KOPT-K1 (cell line): Measurements from ENCODE around the gene GTF2F1.
"Not testable (repeated sequence)": the region's sequence is repeated elsewhere in the genome, so short reads cannot be mapped to it uniquely, and the experiment has no call there.

Experiments
- H3K27ac ChIP-seq: fragments of 200-600 bp; sonication (generic); 2 replicates; pipeline ENCODE4 v1.5.1; 2016; ENCODE audit warnings: antibody characterized with exemption, mild to moderate bottlenecking, low read depth, low read length; ENCODE audit not compliant: poor library complexity, severe bottlenecking
- H3K36me3 ChIP-seq: fragments of 200-600 bp; sonication (generic); 2 replicates; pipeline ENCODE4 v1.5.1; 2017; ENCODE audit warnings: antibody characterized with exemption, mild to moderate bottlenecking, low read length, moderate library complexity; ENCODE audit not compliant: insufficient read depth
- H3K9me3 ChIP-seq: fragments of 200-600 bp; sonication (generic); 2 replicates; pipeline ENCODE4 v1.5.1; 2017; ENCODE audit warnings: antibody characterized with exemption, low read length, mild to moderate bottlenecking; ENCODE audit not compliant: insufficient read depth, poor library complexity, severe bottlenecking

Gene GTF2F1

GRCh38 chr19:6409346-6409745 lies 16.4 kb upstream of the GTF2F1 start:
- H3K27ac ChIP-seq, result no peak overlapping the region
- no peaks in the 10 kb centered on the region for H3K9me3 ChIP-seq
- peaks cover 23% of the 10 kb centered on the region for H3K36me3 ChIP-seq

DNA sequence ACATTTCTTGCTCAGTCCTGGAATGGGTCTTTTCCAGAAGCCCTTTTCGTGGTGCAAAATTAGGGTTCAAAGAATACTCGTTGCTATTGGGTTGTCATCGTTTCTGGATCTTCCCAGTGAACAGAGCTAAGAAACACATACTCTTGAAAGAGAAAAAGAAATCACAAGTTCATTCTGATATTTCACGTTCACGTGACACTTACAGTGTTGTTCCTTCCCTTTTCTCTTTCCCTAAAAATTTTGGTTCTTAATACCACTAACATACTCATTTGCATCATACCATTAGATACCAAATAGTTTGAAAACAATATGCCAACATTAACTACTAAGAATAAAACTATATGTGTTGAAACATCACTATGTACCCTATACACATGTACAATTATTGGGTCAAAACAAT lies 13.4 kb upstream of the GTF2F1 start:
- Histone ChIP-seq H3K36me3 (no peaks in the 10 kb centered on the region), H3K9me3 (no peaks in the 10 kb centered on the region), H3K27ac (no peak overlapping the region)

DNA sequence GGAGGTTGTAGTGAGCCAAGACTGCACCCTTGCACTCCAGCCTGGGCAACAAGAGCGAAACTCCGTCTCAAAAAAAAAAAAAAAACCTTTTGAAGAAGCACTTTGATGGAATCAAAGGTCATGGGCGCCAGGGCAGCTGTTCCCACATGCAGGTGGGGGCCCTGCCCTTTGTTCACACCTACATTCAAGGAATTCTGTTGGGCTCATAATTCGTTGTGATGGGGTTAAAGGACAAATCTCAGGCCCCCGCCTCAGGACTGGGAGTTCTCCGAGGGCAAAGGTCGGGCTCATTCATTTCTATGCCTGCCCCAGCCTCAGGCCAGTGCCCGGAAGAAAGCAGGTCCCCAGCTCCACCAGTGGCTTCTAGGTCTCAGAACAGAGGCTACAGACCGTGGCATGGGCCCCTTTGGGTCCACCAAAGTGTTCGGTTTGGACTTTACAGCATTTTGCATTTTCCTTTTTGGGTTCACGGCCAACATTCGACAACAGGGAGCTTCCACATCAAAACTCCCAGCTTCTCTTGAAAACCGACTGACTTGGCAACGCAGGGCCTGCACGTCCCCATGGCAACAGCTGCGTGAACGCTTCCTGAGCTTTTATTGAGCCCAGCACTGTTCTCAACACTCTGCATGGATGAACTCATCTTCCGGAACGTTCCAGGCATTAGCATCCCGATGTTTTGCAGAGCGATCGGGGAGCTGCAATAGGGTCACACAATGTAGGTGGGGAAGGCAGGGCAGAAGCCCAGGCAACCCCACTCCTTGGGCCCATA lies 10.1 kb upstream of the GTF2F1 start:
- no peak overlapping the region for H3K27ac ChIP-seq
- no peaks in the 10 kb centered on the region for H3K9me3 ChIP-seq
- no peaks in the 10 kb centered on the region for H3K36me3 ChIP-seq

DNA sequence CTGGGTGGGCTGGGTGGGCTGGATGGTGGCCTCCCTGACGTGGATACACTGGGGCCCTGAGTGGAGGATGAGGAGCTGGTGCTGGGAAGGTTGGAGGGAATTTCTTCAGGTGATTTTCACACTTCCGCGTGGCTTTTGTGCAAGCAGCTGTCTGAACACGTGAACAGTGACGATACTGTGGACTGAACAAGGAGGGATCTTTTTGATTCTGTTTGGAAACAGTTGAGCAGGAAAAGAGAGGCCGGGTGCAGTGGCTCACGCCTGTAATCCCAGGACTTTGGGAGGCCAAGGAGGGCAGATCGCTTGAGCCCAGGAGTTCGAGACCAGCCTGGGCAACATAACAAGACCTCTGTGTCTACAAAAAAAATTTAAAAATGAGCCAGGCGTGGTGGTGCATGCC lies 9.1 kb upstream of the GTF2F1 start:
- no peak overlapping the region for H3K27ac ChIP-seq
- H3K9me3 ChIP-seq, result no peaks in the 10 kb centered on the region
- H3K36me3 ChIP-seq, result no peaks in the 10 kb centered on the region

GRCh38 chr19:6400062-6400944 lies 7.3 kb upstream of the GTF2F1 start:
- H3K27ac ChIP-seq, H3K36me3 ChIP-seq, H3K9me3 ChIP-seq: not testable (repeated sequence)

GRCh38 chr19:6396305-6396704 lies 3.3 kb upstream of the GTF2F1 start:
- Histone ChIP-seq H3K27ac (no peak overlapping the region), H3K36me3 (peaks cover 6% of the 10 kb centered on the region), H3K9me3 (no peaks in the 10 kb centered on the region)

- H3K36me3 ChIP-seq, result peaks cover 16% of the 10 kb centered on the region
- H3K9me3 ChIP-seq, result no peaks in the 10 kb centered on the region
- H3K27ac ChIP-seq, result no peak overlapping the region
Measured at GRCh38 chr19:6394831-6395230, 1.9 kb upstream of the GTF2F1 start.

- H3K27ac ChIP-seq, result peak overlapping the region; percentile 81
- peaks cover 23% of the 10 kb centered on the region for H3K36me3 ChIP-seq
- no peaks in the 10 kb centered on the region for H3K9me3 ChIP-seq
Measured at GRCh38 chr19:6393983-6394412, 1.0 kb upstream of the GTF2F1 start.

DNA sequence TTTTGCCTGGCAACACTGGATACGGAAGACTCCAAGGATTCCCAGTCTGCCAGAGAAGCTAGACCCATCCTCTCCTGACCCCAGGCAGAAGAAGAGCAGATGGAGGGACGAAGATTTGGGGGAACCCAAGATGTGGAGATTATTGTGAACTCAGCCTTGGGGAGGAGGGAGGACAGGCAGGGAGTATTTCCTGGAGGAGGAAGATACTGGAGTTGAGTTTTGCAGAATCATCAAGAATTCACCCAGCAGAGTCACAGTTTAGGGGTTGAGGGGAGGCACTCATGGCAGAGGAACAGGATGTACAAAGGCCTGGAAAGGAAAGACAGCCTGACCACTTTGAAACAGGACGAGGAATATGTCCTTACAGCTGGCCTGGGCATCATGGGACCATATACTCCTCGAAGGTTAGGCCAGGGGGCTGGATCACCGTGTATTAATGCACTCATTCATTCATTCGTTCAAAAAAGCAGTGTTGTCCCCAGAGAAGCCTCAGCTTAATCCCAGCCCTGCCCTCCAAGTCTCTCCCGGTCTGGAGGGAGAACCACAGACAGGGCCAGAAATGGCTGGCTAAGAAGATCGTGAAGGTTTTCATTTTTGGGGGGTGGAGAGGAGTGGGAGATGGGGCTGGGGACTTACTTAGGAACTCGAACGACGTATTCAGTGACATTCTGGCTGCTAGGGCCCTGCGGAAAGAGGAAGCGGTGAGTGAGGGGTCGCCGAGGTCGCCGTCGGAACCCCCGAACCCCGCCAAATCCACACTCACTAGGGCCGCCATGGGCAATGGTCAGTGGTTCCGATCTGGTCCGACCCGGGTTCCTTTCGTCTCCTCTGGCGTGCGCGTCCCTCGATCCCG lies 517 bp downstream of the GTF2F1 start:
- Histone ChIP-seq H3K27ac (peak overlapping the region; percentile 81), H3K36me3 (peaks cover 39% of the 10 kb centered on the region), H3K9me3 (no peaks in the 10 kb centered on the region)

GRCh38 chr19:6387372-6387771 lies 5.6 kb downstream of the GTF2F1 start:
- peaks cover 89% of the 10 kb centered on the region for H3K36me3 ChIP-seq
- H3K9me3 ChIP-seq, result no peaks in the 10 kb centered on the region
- H3K27ac ChIP-seq, result no peak overlapping the region

DNA sequence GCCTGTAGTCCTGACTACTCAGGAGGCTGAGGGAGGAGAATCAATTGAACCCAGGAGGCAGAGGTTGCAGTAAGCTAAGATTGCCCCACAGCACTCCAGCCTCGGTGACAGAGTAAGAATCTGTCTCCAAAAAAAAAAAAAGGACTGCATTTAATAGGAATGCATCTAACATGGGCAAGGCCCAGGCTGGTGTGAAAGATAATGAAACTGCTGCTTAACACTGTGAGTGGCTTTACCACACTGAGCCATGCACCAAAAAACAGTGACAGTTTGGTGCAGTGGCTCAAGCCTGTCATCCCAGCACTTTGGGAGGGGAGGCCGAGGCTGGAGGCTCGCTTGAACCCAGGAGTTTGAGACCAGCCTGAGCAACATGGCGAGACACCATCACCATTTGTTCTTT lies 8.6 kb downstream of the GTF2F1 start:
- no peak overlapping the region for H3K27ac ChIP-seq
- H3K36me3 ChIP-seq, result peaks cover 99% of the 10 kb centered on the region

GRCh38 chr19:6383188-6383587 lies 9.8 kb downstream of the GTF2F1 start:
- H3K27ac ChIP-seq, result no peak overlapping the region
- H3K9me3 ChIP-seq, result no peaks in the 10 kb centered on the region
- peaks cover 98% of the 10 kb centered on the region for H3K36me3 ChIP-seq

More for the DNA sequence above, 8.6 kb downstream of the GTF2F1 start:
- H3K9me3 ChIP-seq, result no peaks in the 10 kb centered on the region

DNA sequence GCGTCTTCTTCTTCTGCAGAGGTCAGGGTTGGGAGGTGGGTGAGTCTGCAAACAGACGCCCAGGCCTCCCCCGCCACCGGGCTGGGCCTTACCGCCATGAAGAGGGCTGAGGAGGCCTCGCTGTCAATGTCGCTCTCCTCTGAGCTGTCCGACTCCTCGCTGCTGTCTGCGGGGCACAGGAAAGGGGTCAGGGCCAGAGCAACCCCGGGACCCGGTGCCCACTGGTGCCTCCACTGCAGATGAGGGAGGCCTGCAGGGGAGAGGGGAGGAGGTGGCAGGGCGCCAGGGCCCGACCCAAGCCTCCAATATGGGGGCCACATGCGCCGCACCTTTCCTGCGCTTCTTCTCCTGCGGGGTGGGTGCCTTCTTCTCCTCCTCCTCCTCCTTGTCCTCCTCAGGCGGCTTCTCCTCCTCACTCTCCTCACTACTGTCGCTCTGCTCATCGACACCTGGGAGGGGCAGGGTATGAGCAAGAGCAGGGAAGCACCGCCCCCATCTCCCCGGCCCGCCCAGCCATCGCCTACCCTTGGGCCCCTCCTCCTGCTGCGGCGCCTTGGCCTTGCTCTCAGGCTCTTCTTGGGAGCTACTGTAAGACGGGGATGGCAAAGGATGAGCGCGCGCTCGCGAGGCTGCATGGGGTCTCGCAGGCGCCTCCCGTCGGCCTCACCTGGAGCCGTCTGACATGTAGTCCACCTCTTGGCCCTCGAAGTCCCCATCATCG lies 11.8 kb downstream of the GTF2F1 start:
- Histone ChIP-seq H3K36me3 (peaks cover 80% of the 10 kb centered on the region), H3K27ac (no peak overlapping the region), H3K9me3 (no peaks in the 10 kb centered on the region)

DNA sequence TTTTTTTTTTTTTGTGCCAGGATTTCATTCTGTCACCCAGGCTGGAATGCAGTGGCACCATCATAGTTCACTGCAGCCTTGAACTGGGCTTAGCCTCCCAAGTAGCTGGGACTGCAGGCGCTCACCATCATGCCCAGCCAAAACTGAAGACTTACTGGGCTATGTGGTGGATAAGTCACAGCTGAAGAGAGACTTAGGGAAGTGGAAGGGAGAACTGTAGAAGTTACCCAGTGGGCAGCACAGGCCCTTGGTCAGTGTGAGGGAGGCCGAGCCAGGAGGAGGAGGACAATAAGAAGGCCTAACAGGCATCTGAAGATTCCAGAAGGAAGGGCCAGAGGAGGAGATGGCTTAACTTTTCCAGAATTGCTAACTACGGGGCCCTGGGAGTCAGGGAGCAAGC lies 13.2 kb downstream of the GTF2F1 start:
- H3K27ac ChIP-seq, result no peak overlapping the region
- H3K36me3 ChIP-seq, result peaks cover 72% of the 10 kb centered on the region

More for the DNA sequence above, 13.2 kb downstream of the GTF2F1 start:
- H3K9me3 ChIP-seq, result no peaks in the 10 kb centered on the region
